SH-SY5Y (cell line): ENCODE measurements around the gene S100A3.

Experiments used
- GATA2 ChIP-seq: IDR thresholded peaks from 2 replicates; pipeline ENCODE4 v1.6.1; 2011; ENCODE audit warnings: mild to moderate bottlenecking, low read depth, low read length
- GATA3 ChIP-seq: IDR thresholded peaks from 2 replicates; pipeline ENCODE4 v1.6.1; 2011; ENCODE audit warnings: low read depth, mild to moderate bottlenecking, low read length, moderate library complexity

DNA sequence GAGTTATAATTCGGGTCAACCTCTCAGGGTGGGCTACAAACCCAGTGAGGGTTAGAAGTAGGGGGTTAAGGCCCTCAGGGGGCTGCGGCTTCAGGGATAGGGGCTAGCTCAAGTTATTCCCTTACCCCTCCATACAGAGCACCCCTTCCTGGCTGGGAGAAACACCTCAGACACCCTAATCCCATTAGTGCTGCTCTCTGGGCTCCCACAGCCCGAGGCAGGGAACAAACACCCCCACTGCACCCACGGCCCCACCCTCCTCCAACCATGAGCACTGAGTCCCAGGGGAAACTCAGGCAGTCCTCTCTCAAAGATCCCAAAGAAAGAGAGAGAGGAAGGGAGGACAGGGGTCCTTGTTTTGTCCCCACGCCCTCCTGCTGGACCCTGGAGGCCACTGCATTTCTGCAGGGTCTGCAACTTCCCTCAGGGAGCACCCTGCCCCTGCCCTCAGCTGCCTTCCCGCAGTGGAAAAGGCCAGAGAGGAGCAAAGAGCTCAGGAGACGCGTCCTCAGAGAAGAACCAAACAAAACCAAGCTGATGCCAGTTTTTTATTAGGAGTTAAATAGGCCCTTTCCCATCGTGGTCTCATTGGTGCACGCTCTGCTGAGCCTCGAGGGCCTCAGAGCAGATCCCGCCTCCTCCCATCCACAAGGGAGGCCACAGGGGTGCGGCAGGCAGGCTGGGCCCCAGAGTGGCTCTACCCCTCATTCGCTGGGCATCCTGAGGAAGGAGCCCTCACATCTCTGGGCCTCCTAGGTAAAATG is 2.1 kb downstream of the S100A3 start:
- TF ChIP-seq GATA2 (no peak), GATA3 (no peak)
